ENCODE data around the gene FMNL2.

DNA sequence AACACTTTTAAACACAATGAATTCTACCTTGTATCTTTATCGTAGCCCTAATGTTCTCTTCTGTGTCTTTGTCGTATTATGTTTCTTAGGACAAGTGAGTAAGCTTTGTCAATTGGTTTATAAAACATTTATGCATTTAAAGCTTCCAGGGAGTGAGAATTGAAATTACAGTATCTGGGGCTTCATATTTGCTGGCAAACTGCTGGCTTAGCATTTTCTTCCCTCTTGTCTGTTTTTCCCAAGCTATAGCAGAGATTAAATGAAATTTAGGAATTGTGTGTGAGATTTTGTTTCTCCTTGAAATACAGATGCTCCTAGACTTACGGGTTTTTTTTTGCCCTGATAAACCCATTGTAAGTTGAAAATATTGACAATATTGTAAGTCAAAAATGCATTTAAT, 73.3 kb downstream of the FMNL2 start:
- no peak for TF ChIP-seq POLR2A (IDR thresholded peaks at IDR 0.05; ENCODE audit: low read length)
- no peak for TF ChIP-seq GATA1 (IDR thresholded peaks at IDR 0.05; ENCODE audit: low read depth, low read length)

All from erythroblast (primary cell).